Measurements from ENCODE around the gene PNKP.

The PNKP gene

GRCh38 chr19:49866933-49867782 is at the start of gene PNKP:
PNKP (minus strand) TSS chr19:49867576; CDS start chr19:49867204, 372 bp downstream.
- DNase-seq, result peak; percentile 85

- DNase-seq, result no peak
Observed at GRCh38 chr19:49915271-49915670, 47.9 kb upstream of the PNKP start.

GRCh38 chr19:49913720-49914119 is 46.3 kb upstream of the PNKP start:
- no peak for DNase-seq

- DNase-seq, result no peak
Observed at GRCh38 chr19:49912965-49913685, 45.7 kb upstream of the PNKP start.

- DNase-seq, result no peak
Observed at GRCh38 chr19:49911381-49912145, 44.2 kb upstream of the PNKP start.

GRCh38 chr19:49910179-49910578 is 42.8 kb upstream of the PNKP start:
- no peak for DNase-seq

GRCh38 chr19:49908480-49909420 is 41.4 kb upstream of the PNKP start:
- no peak for DNase-seq

GRCh38 chr19:49907745-49908446 is 40.5 kb upstream of the PNKP start:
- no peak for DNase-seq

GRCh38 chr19:49906879-49907564 is 39.6 kb upstream of the PNKP start:
- no peak for DNase-seq

GRCh38 chr19:49904136-49904535 is 36.8 kb upstream of the PNKP start:
- no peak for DNase-seq

- peak; percentile 64 for DNase-seq
Observed at GRCh38 chr19:49896863-49897621, 29.7 kb upstream of the PNKP start, which contains the start of gene IL4I1. IL4I1 (minus strand) TSS chr19:49896887; CDS start chr19:49896160, 727 bp downstream.

GRCh38 chr19:49895566-49896297 is 28.4 kb upstream of the PNKP start:
- DNase-seq, result no peak

- DNase-seq, result no peak
Observed at GRCh38 chr19:49894879-49895565, 27.6 kb upstream of the PNKP start.

GRCh38 chr19:49894011-49894664 is 26.8 kb upstream of the PNKP start:
- DNase-seq, result no peak

- no peak for DNase-seq
Observed at GRCh38 chr19:49892716-49893115, 25.3 kb upstream of the PNKP start.

GRCh38 chr19:49891393-49891792 is 24.0 kb upstream of the PNKP start:
- no peak for DNase-seq

GRCh38 chr19:49890349-49891311 is 23.3 kb upstream of the PNKP start:
- DNase-seq, result peak; percentile 78
